Dedifferentiated amniotic fluid mesenchymal stem cell (primary cell): Measurements from ENCODE around the gene GRHL1.
A peak's percentile ranks its signal among the peaks of the same experiment; 100 is the strongest.
"Not testable (repeated sequence)": the region's sequence is repeated elsewhere in the genome, so short reads cannot be mapped to it uniquely, and the experiment has no call there.

Experiments used
- DNase-seq: peaks from one replicate; pipeline ENCODE4 v3.0.0-alpha.2; 2016; ENCODE audit errors: extremely low spot score

The GRHL1 gene, protein sequence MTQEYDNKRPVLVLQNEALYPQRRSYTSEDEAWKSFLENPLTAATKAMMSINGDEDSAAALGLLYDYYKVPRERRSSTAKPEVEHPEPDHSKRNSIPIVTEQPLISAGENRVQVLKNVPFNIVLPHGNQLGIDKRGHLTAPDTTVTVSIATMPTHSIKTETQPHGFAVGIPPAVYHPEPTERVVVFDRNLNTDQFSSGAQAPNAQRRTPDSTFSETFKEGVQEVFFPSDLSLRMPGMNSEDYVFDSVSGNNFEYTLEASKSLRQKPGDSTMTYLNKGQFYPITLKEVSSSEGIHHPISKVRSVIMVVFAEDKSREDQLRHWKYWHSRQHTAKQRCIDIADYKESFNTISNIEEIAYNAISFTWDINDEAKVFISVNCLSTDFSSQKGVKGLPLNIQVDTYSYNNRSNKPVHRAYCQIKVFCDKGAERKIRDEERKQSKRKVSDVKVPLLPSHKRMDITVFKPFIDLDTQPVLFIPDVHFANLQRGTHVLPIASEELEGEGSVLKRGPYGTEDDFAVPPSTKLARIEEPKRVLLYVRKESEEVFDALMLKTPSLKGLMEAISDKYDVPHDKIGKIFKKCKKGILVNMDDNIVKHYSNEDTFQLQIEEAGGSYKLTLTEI

DNA sequence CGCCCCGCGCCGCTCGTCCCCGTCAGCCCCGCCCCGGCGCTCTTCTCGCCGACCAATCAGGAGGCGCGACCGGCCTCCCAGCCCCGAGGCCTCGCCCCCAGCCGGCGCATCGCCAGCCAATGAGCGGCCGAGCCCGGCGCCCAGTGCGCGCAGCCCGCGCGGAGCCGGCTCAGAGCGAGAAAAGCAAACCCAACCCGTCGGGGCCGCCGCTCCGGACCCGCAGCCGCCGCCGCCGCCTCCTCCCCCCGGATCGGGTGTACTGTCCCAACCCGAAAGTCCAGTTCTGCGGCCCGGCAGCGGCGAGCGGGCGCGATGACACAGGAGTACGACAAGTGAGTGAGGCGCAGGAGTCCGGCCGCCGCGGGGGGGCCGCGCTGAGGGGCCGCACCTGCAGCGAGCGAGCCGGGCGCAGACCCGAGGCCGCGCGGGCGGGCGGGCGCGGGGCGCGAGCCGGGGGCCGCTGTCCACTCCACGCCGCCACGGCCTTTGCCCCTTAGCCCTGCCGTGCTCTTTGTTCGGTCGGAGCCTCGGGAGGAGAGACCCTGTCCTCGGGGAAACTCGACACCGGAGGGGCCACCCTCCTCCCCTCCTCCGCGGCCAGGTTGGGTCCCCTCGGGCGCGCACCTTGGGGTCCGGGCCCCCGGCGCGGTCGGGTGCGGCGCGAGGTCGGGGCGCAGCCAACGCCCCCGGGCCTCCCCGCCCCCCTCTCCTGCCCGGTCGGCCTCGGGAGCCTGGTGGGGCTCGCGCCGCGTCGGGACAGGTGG, at the start of gene GRHL1:
TSS of gene GRHL1 (plus strand) at position 172 of the 764 bp plus-strand sequence. CDS start at position 313, 141 bp downstream.
- DNase-seq: peak; percentile 81

DNA sequence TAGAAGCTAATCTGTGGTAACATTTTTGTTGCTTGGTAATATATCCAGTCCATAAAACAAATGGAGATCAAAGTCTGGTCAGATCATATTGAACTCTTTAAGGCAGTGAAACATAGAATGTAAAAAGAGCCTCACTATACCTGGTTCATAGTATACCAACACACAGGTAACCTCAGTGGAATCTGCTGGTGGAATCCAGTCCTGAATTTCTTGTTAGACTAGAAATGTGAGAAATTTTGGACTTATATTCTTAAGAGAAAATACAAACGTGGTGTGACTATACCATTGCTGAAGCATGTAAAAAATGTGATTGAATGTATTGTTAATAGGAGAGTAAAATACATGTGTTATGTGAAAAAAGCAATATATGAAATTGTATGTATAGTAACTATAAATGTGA, 46.1 kb upstream of the GRHL1 start:
- DNase-seq: no peak

DNA sequence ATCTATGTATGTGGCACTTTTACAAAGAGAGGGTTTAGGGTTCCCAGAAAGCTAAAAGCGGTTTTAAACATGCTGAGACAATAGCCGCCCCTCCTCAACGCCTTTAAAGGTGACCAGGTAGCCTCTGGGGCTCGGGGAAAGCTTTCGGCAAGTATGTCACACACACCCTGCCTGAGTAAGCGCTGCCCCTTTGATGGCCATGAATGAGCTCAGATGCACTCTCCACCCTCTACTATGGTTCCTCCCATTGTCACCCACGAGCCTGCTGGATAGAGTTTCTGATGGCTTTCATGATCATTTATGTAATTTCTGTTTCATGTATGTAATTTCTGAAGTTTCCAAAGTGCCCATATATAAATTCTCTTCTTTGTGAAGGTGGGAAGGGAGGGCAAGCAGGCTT, 44.1 kb upstream of the GRHL1 start:
- no peak for DNase-seq

DNA sequence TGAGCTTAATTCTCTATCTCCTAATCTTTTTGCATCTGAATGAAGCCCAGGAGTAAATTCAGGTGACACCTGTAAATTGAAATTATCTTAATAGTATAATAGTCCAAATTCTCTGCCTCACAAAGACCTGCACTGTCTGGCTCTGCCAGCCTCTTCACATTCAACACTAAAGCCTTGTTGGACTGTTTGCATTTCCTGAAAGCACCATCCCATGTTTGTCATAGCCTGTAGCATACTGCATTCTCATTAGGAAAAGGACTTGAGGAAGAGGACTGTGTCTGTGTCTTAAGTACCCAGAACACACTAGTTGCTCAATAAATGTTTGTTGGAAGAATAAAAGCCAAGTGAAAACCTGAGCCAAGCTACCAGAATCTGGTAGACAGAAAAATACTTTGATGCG, 42.9 kb upstream of the GRHL1 start:
- no peak for DNase-seq

DNA sequence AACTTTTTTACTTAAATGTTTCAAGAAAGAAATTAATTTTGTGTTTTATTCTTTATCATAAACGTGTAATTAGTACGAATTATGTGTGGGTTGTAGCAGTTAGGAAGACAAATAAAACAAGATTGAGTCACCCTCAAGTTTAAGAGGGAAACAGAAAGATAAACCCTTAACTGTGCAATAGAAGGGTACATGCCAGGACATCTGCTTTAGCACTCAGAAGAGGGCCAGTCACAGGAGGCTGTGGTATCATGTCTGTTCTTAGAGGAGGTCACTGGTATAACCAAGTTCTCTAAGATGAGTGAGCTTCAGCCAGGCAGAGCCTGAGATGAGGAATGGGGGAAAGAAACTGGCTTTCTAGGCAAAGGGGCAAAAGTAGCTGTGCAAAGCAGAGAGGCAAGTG, 42.4 kb upstream of the GRHL1 start:
- DNase-seq: no peak

DNA sequence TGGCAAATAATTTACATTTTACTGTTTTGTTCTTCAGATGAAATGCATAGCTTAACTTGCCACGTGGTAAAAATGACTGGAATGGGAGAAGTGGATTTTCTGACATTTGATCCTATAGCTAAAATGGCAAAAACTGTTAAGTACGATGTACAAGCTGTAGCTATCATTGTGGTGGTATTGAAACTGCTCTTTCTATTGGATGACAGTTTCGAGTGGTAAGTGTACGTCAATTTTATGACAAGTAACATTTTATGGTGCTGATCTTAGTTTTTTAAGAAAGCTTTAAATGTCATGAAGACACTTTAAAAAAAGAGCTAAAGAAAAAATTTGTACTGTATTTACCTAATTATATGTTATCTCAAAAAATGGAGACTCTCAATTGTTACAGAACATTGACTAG, 40.8 kb upstream of the GRHL1 start:
- no peak for DNase-seq

DNA sequence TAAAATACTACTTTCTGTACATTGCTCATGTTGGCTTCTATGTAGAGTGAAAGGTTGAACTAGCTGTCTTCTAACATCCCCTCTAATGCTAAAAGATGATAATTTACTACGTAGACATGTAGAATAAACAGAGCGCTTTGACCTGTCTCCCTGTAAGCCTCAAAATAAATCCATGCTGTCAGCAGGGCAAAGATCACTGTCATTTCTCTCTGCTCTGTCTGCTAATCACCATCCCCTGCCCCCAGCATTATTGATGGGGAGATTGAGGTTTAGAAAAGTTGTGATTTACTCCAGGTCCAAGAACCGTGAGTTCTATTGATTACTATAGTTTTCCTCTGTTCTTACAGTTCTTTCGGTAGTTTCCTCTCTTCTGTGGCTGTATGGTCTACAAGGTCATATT, 39.0 kb upstream of the GRHL1 start:
- no peak for DNase-seq

DNA sequence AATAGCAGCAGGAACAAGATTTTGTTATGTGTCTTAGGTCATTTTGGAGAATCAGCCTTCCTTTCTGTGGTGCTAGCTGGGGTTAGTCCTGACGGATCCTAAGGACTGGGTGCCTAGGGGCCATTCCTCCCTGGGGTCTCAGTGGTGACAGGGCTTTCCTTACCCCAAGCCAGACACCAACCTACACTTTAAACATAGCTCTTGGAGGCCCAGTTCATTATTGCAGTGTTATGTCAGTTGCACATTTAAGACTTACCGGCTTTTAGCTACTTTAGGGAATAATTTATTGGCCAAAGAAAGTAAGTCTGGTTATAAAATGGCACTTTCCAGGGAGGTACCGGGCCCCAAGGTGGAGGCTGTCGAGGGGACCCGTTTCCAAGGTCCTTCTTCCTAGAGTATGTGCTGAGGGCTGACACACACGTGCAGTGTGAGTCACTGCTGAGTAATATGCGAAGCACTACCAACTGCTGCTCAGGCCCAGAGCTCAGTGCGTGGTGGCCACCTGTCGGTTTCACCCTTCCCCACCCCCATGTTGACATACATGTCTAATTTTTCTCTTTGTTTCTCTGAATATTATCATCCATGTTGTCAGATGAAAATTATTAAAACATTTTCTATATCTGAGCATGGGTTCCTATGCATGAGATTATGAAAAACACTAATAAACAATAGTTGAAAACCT, 37.0 kb upstream of the GRHL1 start:
- no peak for DNase-seq

DNA sequence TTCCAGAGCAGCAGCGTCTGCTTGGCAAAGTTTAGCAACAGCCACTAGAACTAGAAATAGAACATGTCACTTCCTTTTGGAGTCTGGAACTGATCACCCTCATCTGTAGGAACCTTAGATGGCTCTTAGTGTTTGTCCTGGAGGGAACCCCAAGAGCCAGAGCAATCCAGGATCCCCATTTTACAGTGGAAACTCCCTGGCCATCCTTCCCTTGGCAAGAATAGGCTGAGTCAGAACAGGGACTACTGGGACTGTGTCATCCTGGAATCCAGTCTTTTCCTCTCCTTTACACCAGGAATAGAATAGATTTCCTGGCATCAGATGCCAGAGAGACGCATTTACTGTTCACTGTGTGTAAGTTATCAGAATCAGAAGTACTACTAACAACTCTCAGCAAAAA, 33.2 kb upstream of the GRHL1 start:
- no peak for DNase-seq

DNA sequence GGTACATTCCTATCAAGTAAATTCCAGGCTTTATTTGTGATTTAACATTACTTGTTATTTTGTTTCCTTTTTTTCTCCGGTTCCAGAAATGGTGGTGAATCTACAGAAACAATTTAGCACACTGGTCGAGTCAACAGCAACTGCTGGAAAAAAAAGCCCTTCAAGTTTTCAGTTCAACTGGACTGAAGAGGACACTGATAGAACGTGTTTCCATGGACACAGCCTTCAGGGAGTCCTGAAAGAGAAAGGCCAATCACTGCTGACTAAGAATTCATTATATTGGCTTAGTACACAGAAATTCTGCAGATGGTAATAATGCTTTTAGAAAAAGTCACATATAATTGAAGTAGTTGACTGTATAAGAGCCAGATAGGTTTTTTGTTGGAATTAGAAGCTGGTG, 32.0 kb upstream of the GRHL1 start:
- DNase-seq: no peak

DNA sequence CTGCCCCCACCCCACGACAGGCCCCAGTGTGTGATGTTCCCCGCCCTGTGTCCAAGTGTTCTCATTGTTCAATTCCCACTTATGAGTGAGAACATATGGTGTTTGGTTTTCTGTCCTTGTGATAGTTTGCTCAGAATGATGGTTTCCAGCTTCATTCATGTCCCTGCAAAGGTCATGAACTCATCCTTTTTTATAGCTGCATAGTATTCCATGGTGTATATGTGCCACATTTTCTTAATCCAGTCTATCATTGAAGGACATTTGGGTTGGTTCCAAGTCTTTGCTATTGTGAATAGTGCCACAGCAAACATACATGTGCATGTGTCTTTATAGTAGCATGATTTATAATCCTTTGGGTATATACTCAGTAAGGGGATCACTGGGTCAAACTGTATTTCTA, 24.5 kb upstream of the GRHL1 start:
- not testable (repeated sequence) for DNase-seq

DNA sequence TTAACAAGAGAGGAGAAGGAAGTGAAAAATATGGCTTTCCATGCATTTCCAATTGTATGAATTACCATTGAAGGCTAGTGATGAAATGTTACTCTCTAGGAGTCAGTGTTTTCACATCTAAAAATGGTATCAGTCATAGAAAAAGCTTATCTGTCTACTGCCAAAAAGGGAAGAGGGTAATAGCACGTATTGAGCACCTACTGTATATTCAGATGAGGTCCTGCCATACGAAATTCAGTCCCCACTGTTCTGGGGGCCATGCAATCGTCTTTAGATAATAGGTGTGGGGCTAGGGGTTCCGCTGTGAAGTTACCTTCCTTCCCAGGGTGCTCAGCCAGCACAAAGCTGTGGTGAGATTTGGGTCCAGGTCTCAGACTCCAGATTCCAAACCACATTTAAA, 14.2 kb upstream of the GRHL1 start:
- DNase-seq: no peak

DNA sequence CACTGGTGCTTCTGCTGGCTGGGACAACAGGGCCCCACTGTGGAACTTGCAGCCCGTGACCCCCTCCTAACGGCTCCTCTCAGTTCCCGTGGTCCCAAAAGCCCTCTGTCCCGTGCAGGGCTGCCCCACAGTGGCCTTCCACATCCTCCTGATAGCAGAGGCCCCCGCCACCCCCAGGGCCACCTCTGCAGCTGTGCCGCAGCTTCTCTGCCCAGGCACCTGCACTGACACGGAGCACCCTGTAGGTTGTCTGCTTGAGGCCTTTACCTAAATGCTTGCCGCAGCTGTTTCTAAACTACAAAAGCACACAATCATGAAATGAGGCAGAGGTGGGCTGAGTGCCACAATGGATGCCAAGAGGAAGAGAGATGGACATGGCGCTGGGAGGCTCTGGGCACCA, 13.5 kb upstream of the GRHL1 start:
- DNase-seq: no peak

DNA sequence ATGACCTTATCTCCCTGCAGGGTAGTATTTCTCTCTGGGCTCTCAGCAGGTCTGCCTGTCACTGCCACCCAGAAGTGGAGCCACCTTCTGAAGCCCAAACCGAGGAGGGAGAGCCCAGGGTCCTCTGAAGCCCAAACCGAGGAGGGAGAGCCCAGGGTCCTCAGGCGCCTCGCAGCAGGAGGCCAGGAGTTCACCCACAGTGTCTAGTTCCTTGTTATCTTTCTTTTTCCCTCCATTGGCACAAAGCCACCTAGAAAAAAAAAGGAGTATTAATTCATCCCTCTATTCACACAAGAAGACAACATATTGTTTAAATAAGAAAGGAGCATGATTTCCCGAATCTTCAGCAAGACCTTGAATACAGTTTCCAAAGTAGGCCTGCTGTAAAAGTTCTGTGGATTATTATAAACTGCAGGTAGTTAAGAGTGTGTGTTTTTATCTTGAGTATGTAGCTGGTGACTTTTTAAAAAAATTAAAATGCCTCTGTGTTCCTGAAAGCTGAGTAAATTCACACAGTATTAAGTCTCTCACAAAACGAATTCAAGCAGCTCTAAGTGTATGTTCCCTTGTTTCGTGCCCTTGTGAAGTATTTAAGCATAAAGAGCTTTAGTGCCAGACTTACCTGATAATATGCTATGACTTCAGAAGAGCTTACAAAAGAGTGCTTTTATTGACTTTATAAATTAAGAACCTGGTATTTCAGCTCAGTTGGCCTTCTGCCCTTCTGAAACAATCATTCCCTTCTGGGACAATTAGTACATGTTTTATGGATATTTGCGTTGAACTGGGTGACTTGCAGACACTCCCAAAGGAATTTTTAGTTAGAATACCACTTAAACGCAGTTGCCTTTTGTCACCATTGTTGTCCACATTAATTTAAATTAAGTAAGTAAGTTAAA, 11.7 kb upstream of the GRHL1 start:
- DNase-seq: no peak

DNA sequence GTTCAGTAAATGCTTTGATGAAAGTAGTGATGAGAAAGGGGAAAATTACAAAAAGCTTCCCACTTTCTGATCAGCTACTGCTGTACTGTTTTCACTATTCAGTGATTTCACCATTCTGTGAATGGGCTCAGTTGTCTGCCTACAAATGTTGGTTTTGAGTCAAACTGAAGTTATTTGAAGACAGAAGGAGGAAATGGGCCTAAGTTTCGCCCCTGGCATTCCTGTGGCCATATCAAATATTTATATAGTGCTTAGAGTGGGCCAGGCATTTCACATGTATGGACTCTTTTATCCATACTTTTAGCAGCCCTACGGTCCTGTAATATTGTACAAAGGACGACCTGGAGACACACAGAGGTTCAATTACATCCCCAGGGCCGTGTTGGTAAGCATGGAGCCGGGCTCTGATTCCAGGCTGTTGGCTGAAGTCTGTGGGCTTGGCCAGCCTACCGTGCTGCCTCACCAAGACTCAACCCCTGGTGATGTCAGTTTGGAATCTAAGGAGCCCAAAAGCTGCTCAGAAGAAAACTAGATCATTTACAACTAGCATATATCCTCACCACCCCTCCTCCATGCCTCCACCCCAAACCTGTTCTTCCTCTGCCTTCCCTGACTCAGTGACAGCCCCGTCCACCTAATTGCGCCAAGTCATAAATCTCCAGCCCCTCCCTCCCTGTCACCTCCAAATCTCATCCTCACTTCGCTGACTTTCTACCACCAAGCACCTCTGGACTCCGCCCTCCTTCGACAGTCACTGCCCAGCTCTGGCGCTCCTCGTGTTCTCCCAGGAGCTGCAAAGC, 10.1 kb upstream of the GRHL1 start:
- DNase-seq: peak; percentile 43

DNA sequence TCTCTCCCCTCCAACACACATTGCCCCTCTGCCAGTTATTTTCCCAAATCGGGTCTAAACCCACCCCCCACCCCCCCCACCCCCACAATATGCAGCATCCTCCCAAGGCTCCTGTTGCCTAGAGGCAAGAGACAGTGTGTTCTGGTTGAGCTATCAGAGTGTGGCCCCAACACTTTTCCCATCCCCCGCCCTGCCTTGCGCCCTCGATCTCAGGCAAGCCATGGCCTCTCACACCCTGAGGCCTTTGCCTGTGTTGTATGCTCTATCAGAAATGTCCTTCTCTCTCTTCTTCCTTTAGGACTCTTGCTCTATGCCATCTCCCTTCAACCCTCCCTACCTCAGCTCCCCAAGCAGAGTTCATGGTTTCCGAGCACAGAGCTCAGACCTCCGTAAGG, 9.5 kb upstream of the GRHL1 start:
- DNase-seq: no peak

DNA sequence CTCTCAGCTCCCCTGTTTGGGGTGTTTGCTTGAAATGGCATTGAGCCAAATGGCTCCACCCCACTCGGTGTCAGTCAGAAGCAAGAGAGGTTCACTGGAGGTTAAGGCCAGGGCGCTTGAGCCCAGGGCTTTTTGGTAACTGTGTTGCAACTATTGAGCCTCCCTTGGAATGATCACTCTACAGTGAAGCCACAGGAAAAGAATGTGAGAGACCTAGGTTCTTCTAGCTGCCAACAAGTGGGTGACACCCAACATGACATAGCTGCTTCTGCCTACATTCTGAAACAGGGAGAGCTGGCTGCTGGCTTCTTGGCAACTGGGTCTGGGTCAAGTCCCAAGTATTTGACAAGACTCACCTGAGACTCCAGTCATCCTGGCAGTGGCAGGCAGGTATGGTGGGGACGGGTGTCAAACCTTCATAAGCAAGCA, 7.1 kb upstream of the GRHL1 start:
- DNase-seq: no peak

DNA sequence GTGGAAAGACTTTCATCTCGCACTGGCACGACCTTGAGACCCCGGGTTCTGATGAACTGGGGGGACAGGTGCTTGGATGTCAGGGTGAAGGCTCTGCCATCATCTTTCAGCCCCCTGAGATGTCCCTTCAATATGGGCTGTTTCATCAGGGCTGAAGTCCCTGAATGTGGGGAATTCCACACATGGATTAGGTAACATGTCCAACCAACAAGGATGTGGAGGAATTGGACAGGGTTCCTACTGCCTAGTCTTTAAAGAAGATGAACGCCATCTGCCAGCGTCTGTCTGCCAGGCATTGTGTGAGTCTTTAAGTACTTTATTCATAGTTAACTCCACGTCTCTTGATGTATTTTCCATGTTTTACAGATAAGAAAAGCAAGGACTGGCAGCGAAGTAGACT, 5.9 kb upstream of the GRHL1 start:
- DNase-seq: no peak

DNA sequence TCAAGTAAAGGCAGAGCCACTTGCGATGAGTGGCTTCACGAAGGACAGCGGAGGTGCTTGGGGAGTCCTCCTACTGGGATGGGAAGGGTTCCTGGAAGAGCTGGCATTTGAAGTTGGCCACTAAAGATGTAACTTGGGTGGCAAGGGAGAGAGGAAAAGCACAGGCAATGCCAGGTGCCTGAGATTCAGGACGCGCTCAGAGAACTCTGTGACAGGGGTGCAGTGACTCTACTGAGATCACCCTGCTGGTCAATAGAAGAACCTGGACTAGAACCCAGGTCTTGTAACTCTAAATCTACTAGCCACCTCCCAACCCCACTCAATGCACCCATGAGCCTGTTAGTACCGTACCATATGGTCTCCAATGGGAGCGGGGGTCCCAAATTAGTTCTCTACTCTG, 5.4 kb upstream of the GRHL1 start:
- DNase-seq: no peak

DNA sequence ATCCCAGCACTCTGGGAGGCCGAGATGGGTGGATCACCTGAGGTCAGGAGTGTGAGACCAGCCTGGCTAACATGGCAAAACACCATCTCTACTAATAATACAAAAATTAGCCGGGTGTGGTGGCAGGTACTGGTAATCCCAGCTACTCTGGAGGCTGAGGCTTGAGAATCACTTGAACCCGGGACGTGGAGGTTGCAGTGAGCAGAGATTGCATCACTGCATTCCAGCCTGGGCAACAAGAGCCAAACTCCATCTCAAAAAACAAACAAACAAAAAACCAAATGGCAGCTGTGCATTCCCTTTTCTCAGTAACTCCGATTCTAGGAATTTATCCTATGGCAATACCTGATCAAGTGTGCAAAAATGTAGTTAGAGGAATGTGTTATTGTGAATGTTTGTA, 4.7 kb upstream of the GRHL1 start:
- DNase-seq: no peak
